HFF-Myc (cell line): Measurements from ENCODE around the gene RBFOX2.

Experiments used
- DNase-seq: peaks from one replicate; pipeline ENCODE4 v3.0.0-alpha.2; 2011; ENCODE audit warnings: low read depth; ENCODE audit errors: extremely low read depth
- H3K4me3 ChIP-seq: replicated peaks from 2 replicates; pipeline ENCODE4 v1.5.1; 2011; ENCODE audit warnings: low read depth, mild to moderate bottlenecking, control low read depth, low read length
- TF ChIP-seq, protein P1 (sequence below): IDR thresholded peaks from 2 replicates; pipeline ENCODE4 v1.5.1; 2012; ENCODE audit warnings: mild to moderate bottlenecking, low read depth, low read length, control low read depth; ENCODE audit errors: missing control alignments

The RBFOX2 gene

GRCh38 chr22:35884529-35884928 is 144.1 kb downstream of the RBFOX2 start:
- H3K4me3 ChIP-seq, result no peak overlapping the region
- TF ChIP-seq, protein P1, sequence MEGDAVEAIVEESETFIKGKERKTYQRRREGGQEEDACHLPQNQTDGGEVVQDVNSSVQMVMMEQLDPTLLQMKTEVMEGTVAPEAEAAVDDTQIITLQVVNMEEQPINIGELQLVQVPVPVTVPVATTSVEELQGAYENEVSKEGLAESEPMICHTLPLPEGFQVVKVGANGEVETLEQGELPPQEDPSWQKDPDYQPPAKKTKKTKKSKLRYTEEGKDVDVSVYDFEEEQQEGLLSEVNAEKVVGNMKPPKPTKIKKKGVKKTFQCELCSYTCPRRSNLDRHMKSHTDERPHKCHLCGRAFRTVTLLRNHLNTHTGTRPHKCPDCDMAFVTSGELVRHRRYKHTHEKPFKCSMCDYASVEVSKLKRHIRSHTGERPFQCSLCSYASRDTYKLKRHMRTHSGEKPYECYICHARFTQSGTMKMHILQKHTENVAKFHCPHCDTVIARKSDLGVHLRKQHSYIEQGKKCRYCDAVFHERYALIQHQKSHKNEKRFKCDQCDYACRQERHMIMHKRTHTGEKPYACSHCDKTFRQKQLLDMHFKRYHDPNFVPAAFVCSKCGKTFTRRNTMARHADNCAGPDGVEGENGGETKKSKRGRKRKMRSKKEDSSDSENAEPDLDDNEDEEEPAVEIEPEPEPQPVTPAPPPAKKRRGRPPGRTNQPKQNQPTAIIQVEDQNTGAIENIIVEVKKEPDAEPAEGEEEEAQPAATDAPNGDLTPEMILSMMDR, result no peak

GRCh38 chr22:35883031-35883620 is 145.5 kb downstream of the RBFOX2 start:
- no peak for DNase-seq
- TF ChIP-seq, protein P1, result no peak
- H3K4me3 ChIP-seq, result no peak overlapping the region

More at GRCh38 chr22:35884529-35884928, 144.1 kb downstream of the RBFOX2 start:
- DNase-seq, result no peak

DNA sequence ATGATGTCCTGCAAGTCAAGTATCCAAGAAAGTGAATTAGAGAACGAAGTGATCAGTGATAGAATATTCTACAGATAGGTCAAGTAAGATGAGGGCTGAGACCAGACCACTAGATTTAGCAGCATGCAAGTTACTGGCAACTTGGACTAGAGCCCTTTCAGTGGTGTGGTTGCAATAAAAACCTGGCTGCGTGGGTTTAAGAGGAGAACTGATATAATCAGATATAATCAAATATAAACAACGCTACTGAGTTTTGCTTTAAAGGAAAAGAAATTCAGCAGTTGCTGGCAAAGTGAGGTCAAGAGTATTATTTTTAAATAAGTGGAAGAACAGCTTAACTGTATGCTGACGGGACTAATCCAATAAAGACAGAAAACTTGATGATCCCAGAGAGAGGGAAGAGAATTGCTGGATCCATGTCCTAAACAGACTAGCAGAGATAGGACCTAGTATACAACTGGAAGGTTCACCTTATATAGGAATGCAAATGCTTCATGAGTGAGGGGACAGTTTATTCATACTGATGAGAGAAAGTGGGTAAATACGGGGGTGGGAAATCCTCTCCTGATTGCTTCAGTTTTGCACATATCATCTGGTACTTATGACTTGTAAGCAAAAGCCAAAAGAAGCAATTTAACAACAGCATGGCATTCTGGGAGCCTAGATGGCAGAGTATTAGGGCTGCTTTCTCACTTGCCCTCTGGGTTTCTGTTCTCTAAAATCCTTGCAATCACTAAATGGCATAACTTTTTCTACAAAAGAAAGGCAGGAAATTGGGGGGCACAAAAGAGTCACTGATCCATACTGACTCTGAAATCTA is 146.2 kb downstream of the RBFOX2 start:
- no peak overlapping the region for H3K4me3 ChIP-seq
- TF ChIP-seq, protein P1, result no peak

DNA sequence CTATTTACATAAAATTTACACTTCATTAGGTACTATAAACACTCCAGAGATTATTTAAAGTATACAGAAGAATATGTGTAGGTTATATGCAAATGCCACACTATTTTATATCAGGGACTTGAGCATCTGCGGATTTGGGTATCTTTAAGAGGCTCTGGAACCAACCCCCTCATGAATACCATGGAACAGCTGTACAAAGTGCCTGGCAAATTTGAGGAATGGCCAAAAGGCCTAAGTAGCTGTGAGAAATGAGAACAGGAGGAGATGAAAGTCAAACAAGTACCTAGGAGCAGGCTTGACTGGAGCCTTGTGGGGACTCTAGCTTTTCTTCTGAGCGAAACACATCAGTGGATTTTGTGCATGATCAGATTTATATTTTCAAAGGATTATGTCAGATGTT is 149.3 kb downstream of the RBFOX2 start:
- TF ChIP-seq, protein P1, result no peak
- H3K4me3 ChIP-seq, result no peak overlapping the region
- no peak for DNase-seq

More for the DNA sequence above, 146.2 kb downstream of the RBFOX2 start:
- no peak for DNase-seq

DNA sequence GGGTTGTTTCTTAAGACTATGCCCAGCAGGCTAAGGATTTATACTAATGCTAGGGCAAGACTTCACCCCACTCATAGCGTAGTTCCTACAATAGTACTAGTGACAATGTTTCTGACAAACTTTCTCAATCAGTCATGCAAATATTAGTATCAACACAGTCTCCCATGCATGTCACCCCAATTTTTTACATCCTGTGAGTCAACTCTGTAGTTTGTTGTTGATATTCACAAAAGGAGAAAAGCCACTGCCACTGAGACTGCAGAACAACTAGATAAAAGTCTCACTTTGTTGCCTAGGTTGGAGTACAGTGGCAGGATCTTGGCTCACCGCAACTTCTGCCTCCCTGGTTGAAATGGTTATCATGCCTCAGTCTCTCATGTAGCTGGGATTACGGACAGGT is 155.2 kb downstream of the RBFOX2 start:
- H3K4me3 ChIP-seq, result no peak overlapping the region
- TF ChIP-seq, protein P1, result no peak
- DNase-seq, result no peak

GRCh38 chr22:35872451-35872850 is 156.2 kb downstream of the RBFOX2 start:
- no peak for DNase-seq
- TF ChIP-seq, protein P1, result no peak

More at GRCh38 chr22:35872451-35872850, 156.2 kb downstream of the RBFOX2 start:
- H3K4me3 ChIP-seq, result no peak overlapping the region
